A673 (cell line): ENCODE results near the gene SPAG16.

Experiments
- CTCF ChIP-seq: fragments of 300-800, 200-600 bp; sonication (generic); conservative IDR thresholded peaks from 2 replicates; pipeline ENCODE4 v1.5.1; 2017; ENCODE audit warnings: low read depth, mild to moderate bottlenecking, antibody characterized with exemption, low read length, moderate library complexity, mixed read lengths
- EZH2 ChIP-seq: fragments of 200-600 bp; sonication (generic); IDR thresholded peaks from 2 replicates; pipeline ENCODE4 v1.6.1; 2017; ENCODE audit warnings: borderline replicate concordance, low read depth, mild to moderate bottlenecking, mixed read lengths, antibody characterized with exemption, low read length; ENCODE audit not compliant: poor library complexity, severe bottlenecking

GRCh38 chr2:214019229-214019972 lies 735.1 kb downstream of the SPAG16 start:
- no peak for TF ChIP-seq EZH2
- no peak for TF ChIP-seq CTCF
